Measurements from ENCODE around the gene STX5. TPM values are rescaled to one million over a fixed set of nuclear protein-coding genes. Genes with fewer than 3 reads are reported as not detected.

STX5 gene
- total RNA-seq, 4 donors from 2014 or later: 27.1 to 56.1 (median 38.4) TPM

GRCh38 chr11:62855571-62856332 lies 23.9 kb upstream of the STX5 start:
- peak overlapping the region; percentile 68 to 88 (median 76) for H3K27ac ChIP-seq
- peaks cover 0 to 26% (median 0%) of the 10 kb centered on the region in 3 donors for H3K36me3 ChIP-seq
- peak overlapping the region; percentile 51 to 85 (median 70) for H3K4me3 ChIP-seq
- peak; percentile 94 to 98 (median 98) for DNase-seq
- no peaks in the 10 kb centered on the region for H3K27me3 ChIP-seq
- TF ChIP-seq CTCF (IDR thresholded peaks at IDR 0.05) (peak in 1 of 6 experiments; percentile 3), POLR2A (IDR thresholded peaks at IDR 0.05) (peak; percentile 94 to 96)
- H3K4me1 ChIP-seq: peaks cover 0 to 33% (median 13%) of the 10 kb centered on the region in 4 donors
- no peaks in the 10 kb centered on the region for H3K9me3 ChIP-seq

- Histone ChIP-seq H3K27ac (peak overlapping the region; percentile 68 to 88 (median 76)), H3K36me3 (peaks cover 0 to 26% (median 0%) of the 10 kb centered on the region in 3 donors), H3K27me3 (no peaks in the 10 kb centered on the region), H3K4me3 (peak overlapping the region; percentile 51 to 85 (median 70)), H3K9me3 (no peaks in the 10 kb centered on the region), H3K4me1 (peaks cover 0 to 33% (median 13%) of the 10 kb centered on the region in 4 donors)
- no peak for DNase-seq
- no peak for TF ChIP-seq POLR2A (IDR thresholded peaks at IDR 0.05)
- TF ChIP-seq CTCF (IDR thresholded peaks at IDR 0.05): no peak
Measured at GRCh38 chr11:62854825-62855570, 23.1 kb upstream of the STX5 start.

GRCh38 chr11:62854013-62854824 lies 22.4 kb upstream of the STX5 start:
- H3K27ac ChIP-seq: peak overlapping the region in 3 of 4 donors; percentile 25 to 88 (median 68)

GRCh38 chr11:62853279-62853965 lies 21.6 kb upstream of the STX5 start:
- Histone ChIP-seq H3K36me3 (peaks cover 0 to 26% (median 0%) of the 10 kb centered on the region in 3 donors), H3K4me3 (peak overlapping the region in 3 of 4 donors; percentile 67 to 85 (median 74)), H3K4me1 (peaks cover 0 to 33% (median 13%) of the 10 kb centered on the region in 4 donors), H3K9me3 (no peaks in the 10 kb centered on the region), H3K27ac (peak overlapping the region in 1 of 4 donors; percentile 88), H3K27me3 (no peaks in the 10 kb centered on the region)
- DNase-seq: no peak
- no peak for TF ChIP-seq CTCF (IDR thresholded peaks at IDR 0.05)
- no peak for TF ChIP-seq POLR2A (IDR thresholded peaks at IDR 0.05)

More at GRCh38 chr11:62854013-62854824, 22.4 kb upstream of the STX5 start:
- Histone ChIP-seq H3K9me3 (no peaks in the 10 kb centered on the region), H3K36me3 (peaks cover 0 to 26% (median 0%) of the 10 kb centered on the region in 3 donors), H3K27me3 (no peaks in the 10 kb centered on the region), H3K4me3 (peak overlapping the region; percentile 51 to 85 (median 70)), H3K4me1 (peaks cover 0 to 33% (median 13%) of the 10 kb centered on the region in 4 donors)
- DNase-seq: no peak
- TF ChIP-seq POLR2A (IDR thresholded peaks at IDR 0.05): no peak
- TF ChIP-seq CTCF (IDR thresholded peaks at IDR 0.05): no peak

Data from Peyer's patch (tissue), 4 donors.